Measurements from ENCODE around the gene EDN2.

EDN2 gene

GRCh38 chr1:41517062-41517438 is 32.6 kb upstream of the EDN2 start:
- no peak for DNase-seq

DNA sequence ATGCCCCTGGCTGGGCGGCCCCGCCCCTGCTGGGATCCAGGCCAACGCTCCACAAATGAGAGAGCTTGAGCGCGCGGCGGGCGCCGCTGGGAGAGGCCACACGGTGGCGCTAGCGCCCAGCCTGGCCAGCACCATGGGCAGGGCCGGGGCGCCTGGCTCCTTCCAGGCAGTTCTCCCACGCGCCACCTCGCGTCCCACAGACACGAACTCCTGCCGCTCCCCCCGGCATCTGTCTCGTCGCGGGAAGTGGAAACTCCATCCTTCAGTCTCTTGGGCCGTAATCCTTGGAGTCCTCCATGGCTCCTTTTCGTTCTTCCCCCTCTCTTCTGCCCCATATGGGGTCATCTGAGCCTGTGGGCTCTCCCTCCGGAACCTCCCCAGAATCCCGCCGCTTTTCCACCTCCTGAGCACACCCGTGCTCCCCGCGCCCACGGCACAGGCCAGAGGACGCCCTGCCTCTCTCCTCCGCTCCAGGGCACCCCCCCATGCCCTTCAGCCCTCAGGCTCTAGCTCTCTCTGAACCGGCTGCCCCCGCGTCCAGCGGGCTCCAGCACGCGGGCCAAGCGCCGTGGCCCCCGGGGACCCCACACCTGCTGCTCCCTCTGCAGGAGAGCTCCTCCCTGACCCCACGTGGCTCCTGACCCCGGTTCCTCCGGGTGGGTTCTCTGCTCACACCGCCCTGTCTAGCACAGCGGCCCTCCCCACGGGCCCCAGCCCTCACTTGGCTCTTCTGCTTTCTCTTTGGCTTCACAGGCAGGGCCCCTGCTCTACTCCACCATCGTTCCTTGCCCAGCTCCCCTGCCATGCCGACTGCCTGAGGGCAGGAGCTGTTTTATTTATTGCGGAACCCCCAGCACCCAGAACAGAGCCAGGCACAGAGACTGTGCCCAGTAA is 31.9 kb upstream of the EDN2 start:
- peak in 4 of 5 donors; percentile 27 to 52 (median 30) for DNase-seq

DNA sequence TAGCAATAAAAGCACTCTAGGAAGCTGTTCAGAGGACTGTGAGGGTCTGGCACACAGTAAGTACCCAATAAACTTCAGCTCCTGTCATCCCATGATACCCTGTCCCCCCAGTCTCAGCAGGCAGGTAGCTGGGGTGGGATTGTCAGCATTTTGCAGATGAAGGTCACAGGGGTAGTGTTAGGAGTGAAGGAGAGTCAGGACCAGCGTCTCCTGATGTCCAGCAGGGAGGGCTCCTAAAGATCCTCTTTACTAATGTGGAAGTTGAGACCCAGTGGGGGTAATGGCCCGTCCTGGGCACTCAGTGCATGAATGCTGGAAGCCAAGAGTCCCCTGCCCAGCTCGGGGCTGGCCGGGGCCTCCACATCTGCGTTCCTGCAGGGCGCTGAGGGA is 31.3 kb upstream of the EDN2 start:
- no peak for DNase-seq

- DNase-seq = no peak
Observed at GRCh38 chr1:41515131-41515678, 30.7 kb upstream of the EDN2 start.

GRCh38 chr1:41514381-41514780 is 29.9 kb upstream of the EDN2 start:
- no peak for DNase-seq

- DNase-seq = no peak
Observed at GRCh38 chr1:41513383-41513735, 28.9 kb upstream of the EDN2 start.

- DNase-seq = no peak
Observed at GRCh38 chr1:41512701-41513382, 28.4 kb upstream of the EDN2 start.

DNA sequence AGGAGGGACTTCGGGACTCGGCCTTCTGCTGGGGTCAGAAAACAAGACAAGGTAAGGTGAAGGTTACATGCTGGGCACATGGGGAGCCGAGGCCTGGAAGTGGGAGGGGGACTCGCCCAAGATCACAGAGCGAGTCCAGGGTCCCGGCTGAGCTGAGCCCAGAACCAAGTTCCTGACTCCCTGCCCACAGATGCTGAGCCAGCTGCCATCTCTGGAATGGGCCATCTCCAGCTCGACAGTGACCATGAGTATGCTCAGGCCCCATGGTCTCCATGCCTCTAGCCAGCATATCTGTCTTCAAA is 26.7 kb upstream of the EDN2 start:
- DNase-seq = no peak

DNA sequence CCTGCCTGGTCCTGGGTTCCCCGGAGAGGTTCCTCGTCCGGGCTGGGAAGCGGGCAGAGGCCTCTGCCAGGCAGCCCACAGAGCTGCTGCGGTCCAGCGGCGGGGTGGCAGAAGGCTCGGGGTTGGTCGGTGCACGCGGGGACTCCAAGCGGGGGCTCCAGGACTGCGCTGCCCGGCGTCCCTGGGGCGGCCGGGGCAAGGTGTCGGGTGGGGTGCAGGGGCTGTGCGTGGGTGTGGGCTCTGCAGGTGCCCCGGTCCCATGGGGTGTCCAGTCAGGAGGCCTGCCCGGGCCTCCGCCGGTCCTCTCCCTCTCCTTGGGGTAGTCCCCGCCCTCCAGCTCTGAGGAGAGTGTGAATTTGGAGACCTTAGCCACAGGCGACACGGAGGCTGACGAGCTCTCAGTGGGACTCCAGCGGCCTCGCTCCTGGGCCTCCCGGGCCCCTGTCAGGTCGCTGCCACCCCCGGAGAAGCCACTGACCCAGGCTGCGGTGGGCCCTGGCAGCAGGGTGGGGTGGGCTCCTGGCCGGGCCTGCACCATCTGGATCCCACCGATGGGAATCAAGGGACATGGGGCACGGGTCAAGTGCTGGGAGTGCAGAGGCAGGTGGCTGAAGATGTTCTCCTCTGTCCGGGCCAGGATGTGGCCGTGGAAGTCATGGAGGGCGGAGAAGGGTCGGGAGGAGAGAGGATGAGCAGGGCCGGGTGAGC is 26.2 kb upstream of the EDN2 start:
- DNase-seq = no peak

DNA sequence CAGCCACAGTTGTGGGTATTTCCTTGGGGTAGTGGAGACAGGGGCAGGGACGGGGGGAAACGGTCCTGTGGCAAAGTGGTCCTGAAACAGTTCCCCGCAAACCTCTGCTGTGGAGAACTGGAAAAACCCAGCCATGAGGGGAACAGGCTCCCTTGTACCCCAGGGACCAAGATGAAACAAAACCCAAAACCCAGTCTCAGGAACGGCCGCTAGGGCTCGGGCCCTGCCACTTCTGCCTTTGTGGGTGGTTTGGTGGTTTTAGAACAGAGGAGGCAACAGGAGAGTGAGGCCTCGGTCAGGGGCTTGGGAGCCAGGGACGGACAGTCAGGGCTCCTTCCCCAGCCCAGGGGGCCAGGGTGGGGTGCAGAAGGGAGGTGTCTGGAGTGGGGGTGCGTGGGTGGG is 24.8 kb upstream of the EDN2 start:
- DNase-seq = no peak

DNA sequence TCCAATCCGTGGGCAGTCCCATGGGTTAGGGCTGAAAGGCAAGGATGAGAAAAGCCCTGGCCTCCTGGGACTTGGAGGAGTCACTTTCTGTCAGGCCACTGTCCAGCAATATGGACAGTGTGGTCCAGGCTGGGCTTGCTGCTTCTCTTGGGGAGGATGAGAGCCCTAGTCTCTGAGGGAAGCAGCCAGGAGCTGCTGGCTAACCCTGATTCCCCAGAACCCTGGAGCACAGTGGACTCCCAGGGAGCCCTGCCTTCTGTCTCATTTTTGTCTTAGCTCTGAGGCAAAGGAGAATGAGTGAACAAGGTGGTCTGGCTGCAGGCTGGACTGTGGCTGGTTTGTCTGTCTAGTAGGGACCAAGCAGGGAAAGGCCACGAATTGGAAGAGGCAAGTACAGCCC is 23.8 kb upstream of the EDN2 start:
- DNase-seq = no peak

DNA sequence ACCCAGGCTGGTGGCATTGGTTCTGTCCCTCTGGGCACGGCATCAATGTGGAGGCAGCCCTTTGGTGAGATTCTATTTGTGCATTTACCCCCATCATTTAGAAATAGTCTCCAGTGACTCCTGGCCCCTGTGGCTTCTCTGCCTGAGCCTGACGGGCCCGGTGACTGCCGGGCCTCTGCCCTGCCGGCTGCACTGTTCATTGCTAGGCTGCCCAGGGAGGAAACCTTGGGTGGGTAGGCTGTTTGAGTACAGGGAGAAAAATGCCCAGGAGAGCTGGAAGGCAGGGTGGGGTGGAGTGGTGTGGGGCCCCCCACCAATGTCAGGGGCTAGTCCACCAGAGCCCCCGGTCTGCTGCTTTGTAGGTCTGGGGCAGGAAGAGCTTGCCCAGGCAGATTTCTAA is 23.4 kb upstream of the EDN2 start:
- DNase-seq = no peak

DNA sequence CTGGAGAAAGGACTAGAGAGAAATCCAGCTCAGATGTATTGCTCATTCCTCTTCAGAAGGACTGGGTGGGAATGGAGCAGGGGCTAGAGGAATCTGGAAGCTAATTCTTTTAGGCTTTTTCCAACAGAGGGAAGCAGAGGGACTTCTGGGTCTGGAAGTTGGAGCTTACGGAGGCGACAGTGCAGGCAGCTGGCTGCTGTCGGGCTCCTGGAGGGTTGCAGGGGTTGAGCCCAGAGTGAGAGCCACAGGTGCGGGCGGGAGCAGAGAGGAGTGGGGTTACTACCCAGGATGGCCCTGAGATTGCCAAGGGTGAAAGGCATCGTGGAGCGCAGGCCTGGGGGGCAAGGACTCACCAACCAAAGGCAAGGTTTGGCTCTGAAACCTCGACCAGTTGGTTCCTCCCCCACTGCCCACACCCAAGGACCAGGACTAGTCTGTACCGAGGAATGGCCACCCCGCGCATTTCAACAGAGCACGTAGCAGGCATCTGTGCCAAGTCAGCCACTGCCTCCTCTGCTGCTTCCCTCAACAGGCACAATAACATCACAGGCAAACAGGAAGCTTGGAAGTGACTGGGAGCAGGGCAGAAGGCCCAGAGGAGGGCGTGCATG is 22.7 kb upstream of the EDN2 start:
- no peak for DNase-seq

DNA sequence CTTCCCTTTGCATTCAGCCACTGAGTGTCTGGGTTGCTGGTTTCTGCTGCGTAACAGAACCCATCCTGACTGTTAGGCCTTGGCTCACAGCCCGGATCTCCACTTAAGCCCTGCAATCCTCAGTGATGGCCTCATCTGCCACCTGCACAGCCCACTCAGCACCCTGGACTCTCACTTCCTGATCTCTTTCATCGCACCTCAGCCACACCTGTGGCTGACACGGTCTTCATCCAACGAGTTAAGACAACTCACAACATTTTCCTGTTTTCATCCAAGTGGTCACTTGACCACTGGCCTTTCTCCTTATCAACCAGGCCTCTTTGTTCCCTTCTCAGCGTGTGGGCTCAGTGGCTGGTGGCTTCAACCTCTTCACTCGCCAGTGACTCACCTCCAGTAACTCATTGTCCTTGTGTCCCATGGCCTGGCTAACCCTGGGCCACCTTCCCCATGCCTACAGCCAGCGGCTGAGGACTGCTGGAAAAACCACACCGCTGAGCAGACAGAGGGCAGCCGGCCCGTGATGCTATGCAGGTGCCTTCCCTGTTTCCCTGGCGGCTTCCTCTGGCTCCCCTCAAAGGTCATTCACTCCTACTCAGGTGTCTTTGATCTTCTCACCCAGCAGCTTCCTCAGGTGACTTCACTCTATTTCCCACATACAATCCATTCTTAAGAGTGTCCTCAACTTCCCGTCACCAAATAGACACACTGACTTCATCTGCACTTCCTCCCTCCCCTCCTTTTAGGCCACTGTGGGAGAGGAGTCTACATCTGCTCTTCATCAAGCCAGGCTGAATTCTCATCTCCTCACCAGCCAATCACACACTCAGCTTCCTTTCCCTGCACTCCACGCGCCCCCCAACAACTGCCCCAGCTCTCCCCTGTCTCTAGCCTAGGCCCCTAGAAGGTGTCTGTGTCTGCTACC is 19.9 kb upstream of the EDN2 start:
- DNase-seq = no peak

GRCh38 chr1:41503538-41504113 is 19.1 kb upstream of the EDN2 start:
- no peak for DNase-seq

DNA sequence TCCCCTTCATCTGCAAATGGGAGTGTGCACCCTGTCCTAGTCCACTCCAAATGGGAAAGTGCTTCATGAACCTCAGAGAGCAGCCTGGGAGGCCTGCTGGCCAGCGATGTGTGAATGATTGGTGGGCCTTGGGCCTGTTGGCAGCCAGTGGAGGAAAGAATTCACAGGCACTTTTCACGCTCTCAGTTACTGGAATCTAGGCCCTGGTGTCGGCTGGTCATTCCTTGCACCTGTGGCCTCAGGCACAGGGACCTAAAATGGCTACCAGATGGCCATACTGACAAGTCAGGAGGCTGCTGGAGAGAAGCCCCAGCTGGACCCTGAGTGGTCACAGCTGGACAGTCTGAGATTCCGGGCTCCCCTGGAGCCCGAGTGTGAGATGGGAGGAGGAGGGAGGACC is 18.4 kb upstream of the EDN2 start:
- no peak for DNase-seq

GRCh38 chr1:41501581-41501980 is 17.1 kb upstream of the EDN2 start:
- DNase-seq = no peak

DNA sequence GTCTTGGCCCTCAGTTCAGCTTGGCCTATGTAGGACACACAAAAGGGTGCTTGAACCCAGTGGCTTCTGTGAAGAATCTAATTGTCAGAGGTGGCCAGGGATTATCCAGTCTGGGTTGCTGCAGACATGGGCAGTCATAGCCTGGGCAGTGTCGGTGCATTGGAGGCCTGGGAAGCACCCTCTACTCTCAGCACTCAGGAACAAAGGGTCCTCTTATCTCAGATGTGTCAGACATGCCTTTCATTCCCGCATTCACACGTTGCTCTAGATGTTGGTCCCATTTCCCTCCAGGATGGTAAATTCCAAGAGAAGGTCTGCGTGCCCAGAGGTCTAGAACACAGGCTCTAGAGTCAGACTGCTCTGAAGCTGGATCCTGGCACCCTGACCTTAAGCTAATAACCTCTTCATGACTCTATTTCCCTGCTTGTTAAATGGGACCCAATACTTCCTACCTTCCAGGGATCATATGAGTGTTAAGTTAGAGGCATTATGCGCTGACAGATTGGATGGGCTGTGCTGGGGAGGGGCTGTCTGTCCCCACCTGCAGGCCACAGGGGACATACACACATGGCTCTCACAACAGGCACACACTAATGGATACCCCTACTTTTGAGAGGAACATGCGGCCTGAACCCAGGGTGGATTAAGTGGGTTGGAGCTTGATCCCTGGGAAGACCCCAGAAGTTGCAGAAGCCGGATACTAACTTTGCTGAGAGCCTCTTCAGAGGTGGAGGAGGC is 16.5 kb upstream of the EDN2 start:
- DNase-seq = no peak

DNA sequence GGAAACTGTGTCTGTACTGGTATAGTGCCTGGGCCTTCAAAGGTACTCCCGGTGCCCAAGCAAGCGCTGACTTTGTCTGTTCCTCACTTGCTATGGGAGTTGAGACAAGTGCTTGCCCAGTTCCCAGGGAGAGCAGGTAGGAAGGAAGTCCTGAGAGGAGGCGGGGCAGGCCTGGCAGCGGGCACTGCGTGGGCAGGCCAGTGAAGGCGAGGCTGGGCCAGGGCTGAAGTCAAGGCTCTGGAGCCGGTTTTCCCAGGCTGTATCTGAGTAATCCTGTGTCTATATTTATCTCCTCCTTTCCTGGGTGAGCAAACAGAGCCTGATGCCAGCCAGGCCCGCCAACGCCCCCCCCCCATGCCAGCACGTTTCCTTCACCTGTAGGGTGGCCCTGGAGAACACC is 15.9 kb upstream of the EDN2 start:
- no peak for DNase-seq

DNA sequence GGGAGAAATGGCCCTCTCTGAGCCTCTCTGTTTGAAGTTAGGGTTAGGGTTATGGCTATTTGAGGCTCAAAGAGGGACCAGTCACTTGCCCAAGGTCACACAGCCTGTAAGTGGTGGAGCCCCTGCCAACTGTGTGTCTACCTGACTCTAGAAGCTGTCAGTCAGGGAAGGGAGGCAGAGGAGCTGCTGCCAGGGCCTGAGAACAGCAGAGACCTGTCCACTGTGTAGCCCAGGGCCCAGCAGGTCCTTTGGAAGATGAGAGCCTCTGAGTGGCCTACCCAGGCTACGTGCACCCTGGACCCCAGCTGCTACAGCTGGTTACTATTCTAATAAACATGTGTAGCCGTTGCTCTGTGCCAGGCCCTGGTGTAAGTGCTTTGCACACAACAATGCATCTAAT is 15.1 kb upstream of the EDN2 start:
- no peak for DNase-seq

- DNase-seq = no peak
Observed at GRCh38 chr1:41498804-41499203, 14.3 kb upstream of the EDN2 start.

All from T-helper 1 cell (primary cell).